Nephron (organoid): ENCODE data around the gene HOXA2.

Source experiments
- H3K27ac Mint-ChIP-seq, 3 experiments: 2 replicates each; pipeline ENCODE4 v1.8.0; 2020; ENCODE audit warnings: mixed read lengths in 3 of 3, mild to moderate bottlenecking in 2 of 3, moderate library complexity in 1 of 3
- H3K27me3 Mint-ChIP-seq: 2 replicates; pipeline ENCODE4 v1.8.0; 2021; ENCODE audit warnings: low read depth, mild to moderate bottlenecking, moderate library complexity, mixed read lengths
- H3K36me3 Mint-ChIP-seq: 2 replicates; pipeline ENCODE4 v1.8.0; 2020; ENCODE audit warnings: low read depth, mixed read lengths
- H3K4me1 Mint-ChIP-seq: 2 replicates; pipeline ENCODE4 v1.8.0; 2020; ENCODE audit warnings: mixed read lengths
- H3K4me3 Mint-ChIP-seq, 3 experiments: 2 replicates each; pipeline ENCODE4 v1.8.0; 2020; ENCODE audit warnings: mild to moderate bottlenecking in 3 of 3, mixed read lengths in 3 of 3, moderate library complexity in 2 of 3
- H3K9me3 Mint-ChIP-seq: 2 replicates; pipeline ENCODE4 v1.8.0; 2020; ENCODE audit warnings: mixed read lengths
- TF ChIP-seq, protein P1 (sequence below), 3 experiments: fragments of 200-600 bp; sonication (generic); IDR thresholded peaks; one replicate each; pipeline ENCODE4 v1.5.0; 2021; ENCODE audit warnings: antibody characterized with exemption in 3 of 3; ENCODE audit not compliant: unreplicated experiment in 3 of 3

Gene HOXA2

DNA sequence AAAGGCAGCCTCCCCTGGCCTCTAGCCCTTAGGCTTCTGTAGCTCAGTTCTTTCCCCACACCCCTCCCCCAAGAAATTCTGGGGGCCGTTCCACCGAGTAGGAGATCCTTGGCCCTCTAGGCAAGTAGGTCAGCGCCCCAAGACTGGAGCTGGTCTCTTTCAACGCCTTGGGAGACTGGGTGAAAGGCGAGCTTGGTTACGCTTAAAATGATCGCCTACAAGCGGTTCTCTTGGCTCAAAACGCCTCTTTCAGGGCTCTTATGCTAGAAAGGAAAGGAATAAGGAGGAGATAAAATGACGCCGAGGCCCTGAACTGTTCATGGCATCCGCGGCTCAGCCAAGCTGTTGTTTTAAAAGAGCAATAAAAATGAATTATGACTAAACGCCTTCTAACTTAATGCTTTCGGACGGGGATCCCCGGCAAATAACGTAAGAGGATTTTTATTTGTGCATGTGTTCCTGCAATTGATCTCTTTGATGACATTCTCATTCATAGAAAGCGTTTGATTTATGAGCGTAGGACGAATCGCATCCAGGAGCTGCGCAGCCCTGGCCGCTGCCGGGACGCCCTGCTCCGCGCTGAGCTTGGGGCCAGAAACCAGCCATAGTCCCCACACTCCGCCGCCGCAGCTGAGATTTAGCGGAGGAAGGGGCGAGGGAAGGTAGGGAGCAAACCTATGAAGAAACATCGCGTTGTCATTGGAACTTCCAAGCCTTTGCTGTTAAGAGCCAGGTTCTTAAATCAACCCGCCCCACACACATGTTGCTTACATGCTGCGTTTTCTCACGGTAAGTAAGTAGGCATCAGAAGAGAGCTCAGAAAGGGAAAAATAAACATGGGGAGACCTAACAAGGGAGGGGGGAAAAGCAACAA, 3.7 kb downstream of the HOXA2 start:
- no peaks in the 10 kb centered on the region for H3K9me3 Mint-ChIP-seq
- peak overlapping the region; percentile 94 to 97 (median 96) for H3K4me3 Mint-ChIP-seq
- H3K27me3 Mint-ChIP-seq = peaks cover 44% of the 10 kb centered on the region
- peak overlapping the region; percentile 99 to 100 (median 99) for H3K27ac Mint-ChIP-seq
- H3K36me3 Mint-ChIP-seq = peaks cover 30% of the 10 kb centered on the region
- H3K4me1 Mint-ChIP-seq = peaks cover 76% of the 10 kb centered on the region
- TF ChIP-seq, protein P1, sequence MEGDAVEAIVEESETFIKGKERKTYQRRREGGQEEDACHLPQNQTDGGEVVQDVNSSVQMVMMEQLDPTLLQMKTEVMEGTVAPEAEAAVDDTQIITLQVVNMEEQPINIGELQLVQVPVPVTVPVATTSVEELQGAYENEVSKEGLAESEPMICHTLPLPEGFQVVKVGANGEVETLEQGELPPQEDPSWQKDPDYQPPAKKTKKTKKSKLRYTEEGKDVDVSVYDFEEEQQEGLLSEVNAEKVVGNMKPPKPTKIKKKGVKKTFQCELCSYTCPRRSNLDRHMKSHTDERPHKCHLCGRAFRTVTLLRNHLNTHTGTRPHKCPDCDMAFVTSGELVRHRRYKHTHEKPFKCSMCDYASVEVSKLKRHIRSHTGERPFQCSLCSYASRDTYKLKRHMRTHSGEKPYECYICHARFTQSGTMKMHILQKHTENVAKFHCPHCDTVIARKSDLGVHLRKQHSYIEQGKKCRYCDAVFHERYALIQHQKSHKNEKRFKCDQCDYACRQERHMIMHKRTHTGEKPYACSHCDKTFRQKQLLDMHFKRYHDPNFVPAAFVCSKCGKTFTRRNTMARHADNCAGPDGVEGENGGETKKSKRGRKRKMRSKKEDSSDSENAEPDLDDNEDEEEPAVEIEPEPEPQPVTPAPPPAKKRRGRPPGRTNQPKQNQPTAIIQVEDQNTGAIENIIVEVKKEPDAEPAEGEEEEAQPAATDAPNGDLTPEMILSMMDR (IDR thresholded peaks at IDR 0.05; ENCODE audit: unreplicated experiment in 3 of 3) = no peak

DNA sequence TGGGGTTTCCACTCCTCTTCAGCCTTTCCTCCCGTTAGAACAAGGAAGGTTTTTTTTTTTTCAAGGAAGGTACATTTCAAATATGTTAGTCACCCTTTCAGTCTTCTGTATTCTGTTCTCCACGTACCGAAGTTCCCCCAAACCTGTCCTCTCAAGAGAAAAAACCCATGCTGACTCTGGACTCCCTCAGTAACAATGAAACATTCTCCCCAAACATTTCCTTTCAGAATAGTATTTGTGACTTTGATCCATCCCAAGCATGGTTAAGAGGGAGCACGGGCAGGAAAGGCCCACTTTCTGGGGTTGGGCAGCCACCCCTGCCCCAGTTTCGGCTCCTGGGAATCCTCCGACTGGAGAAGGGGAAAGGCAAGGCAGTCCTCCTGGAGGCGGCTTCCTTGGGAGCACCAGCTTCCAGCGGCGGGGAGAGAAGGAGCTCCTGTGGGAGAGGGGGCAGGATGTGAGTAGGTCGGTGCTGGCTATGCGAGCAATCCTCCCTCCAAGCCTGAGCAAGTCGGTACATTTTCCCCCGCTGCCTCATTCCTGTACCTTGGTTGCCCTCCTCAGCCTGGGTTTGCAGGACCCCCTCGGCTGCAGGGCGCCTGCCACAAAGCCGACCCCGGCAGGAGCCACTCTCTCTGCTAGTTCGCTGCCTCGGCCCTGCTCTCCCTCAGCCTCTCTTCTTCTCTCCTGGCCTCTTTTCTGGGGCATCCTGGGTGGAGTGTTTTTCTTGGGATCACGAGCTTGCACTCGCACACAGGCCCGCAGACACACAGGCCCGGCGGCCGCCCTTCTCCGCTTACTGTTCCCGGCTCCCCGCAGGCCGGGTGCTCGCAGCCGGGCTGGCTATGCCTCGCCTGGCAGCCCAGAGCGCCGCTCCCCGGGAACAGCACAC, 4.6 kb downstream of the HOXA2 start:
- peaks cover 77% of the 10 kb centered on the region for H3K4me1 Mint-ChIP-seq
- peak overlapping the region; percentile 99 to 100 (median 99) for H3K27ac Mint-ChIP-seq
- peaks cover 40% of the 10 kb centered on the region for H3K27me3 Mint-ChIP-seq
- peaks cover 30% of the 10 kb centered on the region for H3K36me3 Mint-ChIP-seq
- peak overlapping the region; percentile 94 to 97 (median 96) for H3K4me3 Mint-ChIP-seq
- TF ChIP-seq, protein P1 (IDR thresholded peaks at IDR 0.05; ENCODE audit: unreplicated experiment in 3 of 3) = no peak
- H3K9me3 Mint-ChIP-seq = no peaks in the 10 kb centered on the region

DNA sequence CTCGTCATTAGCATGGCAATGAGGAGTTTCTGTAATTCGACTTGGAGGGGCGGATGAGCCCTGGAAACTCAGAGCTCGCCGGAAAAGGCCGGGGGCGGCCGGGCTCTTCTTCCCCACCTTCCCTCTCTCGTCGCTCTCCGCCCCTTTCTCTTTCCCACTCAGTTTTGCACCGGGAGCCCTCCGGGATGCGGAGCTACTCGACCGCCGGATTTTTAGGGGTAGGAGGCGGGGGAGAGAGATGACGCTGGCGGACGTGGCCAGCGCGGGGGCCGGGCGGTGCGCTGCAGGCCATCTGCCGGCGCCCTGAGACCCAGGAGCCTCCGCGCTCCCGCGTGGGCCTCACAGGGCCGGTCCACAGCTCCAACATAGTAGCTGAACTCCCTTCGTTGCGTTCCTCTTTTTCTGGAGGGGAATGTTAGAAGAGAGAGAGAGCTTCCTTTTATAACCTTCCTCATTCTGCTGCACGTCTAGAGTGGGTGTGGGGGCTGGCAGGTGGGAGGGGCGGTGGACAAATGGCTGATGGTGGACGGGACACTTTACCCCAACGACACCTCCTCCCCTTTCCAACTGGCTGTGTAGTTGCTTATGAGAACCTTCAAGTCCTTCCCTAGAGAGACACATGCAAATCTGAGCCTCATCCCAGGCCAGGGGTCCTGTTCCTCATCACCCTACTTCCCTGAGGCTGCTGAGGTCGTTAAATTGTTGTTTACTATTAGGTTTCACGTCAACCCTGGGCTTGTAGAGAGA, 5.5 kb downstream of the HOXA2 start:
- H3K9me3 Mint-ChIP-seq = no peaks in the 10 kb centered on the region
- H3K27me3 Mint-ChIP-seq = peaks cover 39% of the 10 kb centered on the region
- peaks cover 30% of the 10 kb centered on the region for H3K36me3 Mint-ChIP-seq
- TF ChIP-seq, protein P1 (IDR thresholded peaks at IDR 0.05; ENCODE audit: unreplicated experiment in 3 of 3) = no peak
- H3K27ac Mint-ChIP-seq = peak overlapping the region; percentile 99 to 100 (median 99)
- peak overlapping the region; percentile 94 to 97 (median 96) for H3K4me3 Mint-ChIP-seq
- peaks cover 81% of the 10 kb centered on the region for H3K4me1 Mint-ChIP-seq

DNA sequence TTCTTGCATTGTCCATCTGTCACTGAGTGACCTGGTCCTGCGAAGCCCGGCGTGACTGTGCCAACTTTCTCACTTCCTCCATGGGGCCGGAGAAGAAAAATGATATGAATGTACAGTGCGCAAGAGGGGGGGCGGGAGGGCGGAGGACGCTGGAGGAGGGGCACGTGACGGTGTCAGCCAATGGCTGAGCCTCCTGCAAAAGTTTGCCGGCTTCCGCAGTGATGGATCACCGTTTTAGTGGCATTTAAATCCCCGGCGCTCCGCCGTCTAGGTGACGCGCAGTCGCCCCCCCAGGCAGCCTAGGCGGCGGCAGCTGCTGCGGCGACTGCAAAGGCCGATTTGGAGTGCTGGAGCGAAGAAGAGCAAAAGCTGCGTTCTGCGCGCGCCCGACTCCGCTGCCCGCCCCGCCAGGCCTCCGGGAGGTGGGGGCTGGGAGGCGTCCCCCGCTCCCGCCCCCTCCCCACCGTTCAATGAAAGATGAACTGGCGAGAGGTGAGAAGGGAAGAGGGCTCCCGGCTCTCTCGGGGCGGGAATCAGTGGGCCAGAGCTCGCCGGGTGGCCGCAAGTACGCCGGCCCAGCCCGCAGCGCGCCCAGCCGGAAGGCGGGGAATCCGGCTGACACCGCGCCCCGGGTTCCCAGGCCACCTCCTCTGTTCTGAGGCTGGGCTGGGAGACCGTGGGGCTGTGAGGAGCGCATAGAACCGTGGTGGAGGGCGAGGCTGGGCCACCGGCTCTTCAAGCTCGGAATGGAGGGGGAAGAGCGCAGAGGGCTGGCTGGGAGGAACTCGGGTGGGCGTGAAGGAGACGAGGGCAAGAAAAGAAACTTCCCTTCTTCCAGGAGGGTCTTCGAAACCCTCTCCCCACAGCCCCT, 6.4 kb downstream of the HOXA2 start, which contains the start of gene HOXA1:
HOXA1 (minus strand) TSS at position 104 of the 871 bp plus-strand sequence; CDS start at position 16, 88 bp downstream.
- TF ChIP-seq, protein P1 (IDR thresholded peaks at IDR 0.05; ENCODE audit: unreplicated experiment in 3 of 3) = no peak
- H3K36me3 Mint-ChIP-seq = peaks cover 23% of the 10 kb centered on the region

More for the DNA sequence above, 6.4 kb downstream of the HOXA2 start, which contains the start of gene HOXA1:
- H3K4me3 Mint-ChIP-seq = peak within 1 kb of the TSS; percentile 94 to 97 (median 96)
- peaks cover 82% of the 10 kb centered on the region for H3K4me1 Mint-ChIP-seq
- H3K9me3 Mint-ChIP-seq = no peaks in the 10 kb centered on the region
- peaks cover 31% of the 10 kb centered on the region for H3K27me3 Mint-ChIP-seq
- peak within 1 kb of the TSS; percentile 99 to 100 (median 99) for H3K27ac Mint-ChIP-seq
